ENCODE results near the gene MAVS.
"Not testable (repeated sequence)": the region's sequence is repeated elsewhere in the genome, so short reads cannot be mapped to it uniquely, and the experiment has no call there.

MAVS gene

GRCh38 chr20:3826420-3826819 is 20.2 kb upstream of the MAVS start:
- Histone ChIP-seq H3F3A (ENCODE audit: insufficient read depth, low read length) (no peaks in the 10 kb centered on the region), H4K20me1 (ENCODE audit: insufficient read depth, low read length) (no peaks in the 10 kb centered on the region), H3K4me1 (ENCODE audit: low read length) (no peaks in the 10 kb centered on the region), H3K4me2 (ENCODE audit: low read depth, low read length) (no peak overlapping the region), H3K36me3 (replicated peaks; ENCODE audit: insufficient read depth, low read length) (no peaks in the 10 kb centered on the region), H3K27me3 (replicated peaks; ENCODE audit: insufficient read depth, low read length) (no peaks in the 10 kb centered on the region), H3K79me2 (ENCODE audit: low read length) (peaks cover 5% of the 10 kb centered on the region), H3K9ac (ENCODE audit: low read length) (no peak overlapping the region), H3K9me2 (replicated peaks; ENCODE audit: insufficient read depth, low read length) (no peaks in the 10 kb centered on the region), H3K9me3 (replicated peaks; ENCODE audit: insufficient read depth, low read length) (no peaks in the 10 kb centered on the region), H3K4me3 (ENCODE audit: low read length) (no peak overlapping the region), H2AFZ (ENCODE audit: low read length) (no peak overlapping the region), H3K27ac (ENCODE audit: low read length) (no peak overlapping the region)
- DNase-seq = no peak
- no peak for TF ChIP-seq EZH2 (optimal IDR thresholded peaks at IDR 0.05; ENCODE audit: low read depth, low read length)
- TF ChIP-seq, protein P1, sequence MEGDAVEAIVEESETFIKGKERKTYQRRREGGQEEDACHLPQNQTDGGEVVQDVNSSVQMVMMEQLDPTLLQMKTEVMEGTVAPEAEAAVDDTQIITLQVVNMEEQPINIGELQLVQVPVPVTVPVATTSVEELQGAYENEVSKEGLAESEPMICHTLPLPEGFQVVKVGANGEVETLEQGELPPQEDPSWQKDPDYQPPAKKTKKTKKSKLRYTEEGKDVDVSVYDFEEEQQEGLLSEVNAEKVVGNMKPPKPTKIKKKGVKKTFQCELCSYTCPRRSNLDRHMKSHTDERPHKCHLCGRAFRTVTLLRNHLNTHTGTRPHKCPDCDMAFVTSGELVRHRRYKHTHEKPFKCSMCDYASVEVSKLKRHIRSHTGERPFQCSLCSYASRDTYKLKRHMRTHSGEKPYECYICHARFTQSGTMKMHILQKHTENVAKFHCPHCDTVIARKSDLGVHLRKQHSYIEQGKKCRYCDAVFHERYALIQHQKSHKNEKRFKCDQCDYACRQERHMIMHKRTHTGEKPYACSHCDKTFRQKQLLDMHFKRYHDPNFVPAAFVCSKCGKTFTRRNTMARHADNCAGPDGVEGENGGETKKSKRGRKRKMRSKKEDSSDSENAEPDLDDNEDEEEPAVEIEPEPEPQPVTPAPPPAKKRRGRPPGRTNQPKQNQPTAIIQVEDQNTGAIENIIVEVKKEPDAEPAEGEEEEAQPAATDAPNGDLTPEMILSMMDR (IDR thresholded peaks at IDR 0.05; ENCODE audit: low read length) = no peak
- no peak for TF ChIP-seq EZH2phosphoT487 (IDR thresholded peaks at IDR 0.05; ENCODE audit: low read length)

- Histone ChIP-seq H3K36me3 (replicated peaks; ENCODE audit: insufficient read depth, low read length) (no peaks in the 10 kb centered on the region), H2AFZ (ENCODE audit: low read length) (no peak overlapping the region), H3K9me2 (replicated peaks; ENCODE audit: insufficient read depth, low read length) (no peaks in the 10 kb centered on the region), H3K27me3 (replicated peaks; ENCODE audit: insufficient read depth, low read length) (no peaks in the 10 kb centered on the region), H3F3A (ENCODE audit: insufficient read depth, low read length) (no peaks in the 10 kb centered on the region), H3K9me3 (replicated peaks; ENCODE audit: insufficient read depth, low read length) (no peaks in the 10 kb centered on the region), H3K27ac (ENCODE audit: low read length) (no peak overlapping the region), H3K4me2 (ENCODE audit: low read depth, low read length) (no peak overlapping the region), H3K4me1 (ENCODE audit: low read length) (no peaks in the 10 kb centered on the region), H3K4me3 (ENCODE audit: low read length) (no peak overlapping the region), H4K20me1 (ENCODE audit: insufficient read depth, low read length) (no peaks in the 10 kb centered on the region), H3K79me2 (ENCODE audit: low read length) (no peaks in the 10 kb centered on the region), H3K9ac (ENCODE audit: low read length) (no peak overlapping the region)
- no peak for TF ChIP-seq EZH2 (optimal IDR thresholded peaks at IDR 0.05; ENCODE audit: low read depth, low read length)
- TF ChIP-seq EZH2phosphoT487 (IDR thresholded peaks at IDR 0.05; ENCODE audit: low read length) = no peak
- TF ChIP-seq, protein P1 (IDR thresholded peaks at IDR 0.05; ENCODE audit: low read length) = no peak
- DNase-seq = no peak
Measured at GRCh38 chr20:3828798-3829197, 17.8 kb upstream of the MAVS start.

DNA sequence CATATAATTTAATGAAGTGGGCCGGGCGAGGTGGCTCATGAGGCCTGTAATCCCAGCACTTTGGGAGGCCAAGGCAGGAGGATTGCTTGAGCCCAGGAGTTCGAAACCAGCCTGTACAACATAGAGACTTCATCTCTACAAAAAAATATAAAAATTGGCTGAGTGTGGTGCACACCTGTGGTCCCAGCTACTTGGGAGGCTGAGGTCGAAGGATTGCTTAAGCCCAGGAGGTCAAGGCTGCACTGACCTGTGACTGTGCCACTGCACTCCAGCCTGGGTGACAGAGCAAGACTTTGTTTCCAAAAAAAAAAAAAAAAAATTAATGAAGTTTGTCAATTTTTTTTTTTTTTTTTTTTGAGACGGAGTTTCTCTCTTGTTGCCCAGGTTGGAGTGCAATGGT is 16.7 kb upstream of the MAVS start:
- H3K79me2 ChIP-seq (ENCODE audit: low read length); H3K36me3 ChIP-seq (replicated peaks; ENCODE audit: insufficient read depth, low read length): not testable (repeated sequence)

GRCh38 chr20:3836132-3836531 is 10.5 kb upstream of the MAVS start:
- no peaks in the 10 kb centered on the region for H4K20me1 ChIP-seq (ENCODE audit: insufficient read depth, low read length)
- H3K27ac ChIP-seq (ENCODE audit: low read length) = no peak overlapping the region
- TF ChIP-seq, protein P1 (IDR thresholded peaks at IDR 0.05; ENCODE audit: low read length) = no peak
- TF ChIP-seq EZH2phosphoT487 (IDR thresholded peaks at IDR 0.05; ENCODE audit: low read length) (no peak), EZH2 (optimal IDR thresholded peaks at IDR 0.05; ENCODE audit: low read depth, low read length) (no peak)
- no peaks in the 10 kb centered on the region for H3K79me2 ChIP-seq (ENCODE audit: low read length)
- DNase-seq = no peak
- H3K4me2 ChIP-seq (ENCODE audit: low read depth, low read length) = no peak overlapping the region
- H3K27me3 ChIP-seq (replicated peaks; ENCODE audit: insufficient read depth, low read length) = no peaks in the 10 kb centered on the region
- H3K4me1 ChIP-seq (ENCODE audit: low read length) = peaks cover 20% of the 10 kb centered on the region
- H3K9me2 ChIP-seq (replicated peaks; ENCODE audit: insufficient read depth, low read length) = no peaks in the 10 kb centered on the region
- no peak overlapping the region for H3K4me3 ChIP-seq (ENCODE audit: low read length)
- no peaks in the 10 kb centered on the region for H3K9me3 ChIP-seq (replicated peaks; ENCODE audit: insufficient read depth, low read length)
- H3K36me3 ChIP-seq (replicated peaks; ENCODE audit: insufficient read depth, low read length) = no peaks in the 10 kb centered on the region
- no peak overlapping the region for H3K9ac ChIP-seq (ENCODE audit: low read length)
- no peak overlapping the region for H2AFZ ChIP-seq (ENCODE audit: low read length)
- peaks cover 14% of the 10 kb centered on the region; the same call in 1 of the 2 replicates for H3F3A ChIP-seq (ENCODE audit: insufficient read depth, low read length)

More for the DNA sequence above, 16.7 kb upstream of the MAVS start:
- H3K27ac ChIP-seq (ENCODE audit: low read length); H3K4me2 ChIP-seq (ENCODE audit: low read depth, low read length); H3K27me3 ChIP-seq (replicated peaks; ENCODE audit: insufficient read depth, low read length); DNase-seq; H3F3A ChIP-seq (ENCODE audit: insufficient read depth, low read length); H3K9me3 ChIP-seq (replicated peaks; ENCODE audit: insufficient read depth, low read length); H2AFZ ChIP-seq (ENCODE audit: low read length); H3K4me3 ChIP-seq (ENCODE audit: low read length); H3K9ac ChIP-seq (ENCODE audit: low read length); H3K9me2 ChIP-seq (replicated peaks; ENCODE audit: insufficient read depth, low read length); H3K4me1 ChIP-seq (ENCODE audit: low read length); H4K20me1 ChIP-seq (ENCODE audit: insufficient read depth, low read length): not testable (repeated sequence)
